H9 (cell line): ENCODE data around the gene LRP5. TPM values are rescaled to one million over a fixed set of nuclear protein-coding genes. Genes with fewer than 3 reads are reported as not detected.

ENCODE experiments used
- DNase-seq: peaks from one replicate; pipeline ENCODE4 v3.0.0-alpha.2; 2017
- H2AFZ ChIP-seq: one replicate; pipeline ENCODE4 v1.6.1; 2013; ENCODE audit warnings: mild to moderate bottlenecking, low read length, control low read depth, moderate library complexity
- H2AK5ac ChIP-seq: 2 replicates; pipeline ENCODE4 v1.6.1; 2013; ENCODE audit warnings: low read length, control low read depth, mixed read lengths; ENCODE audit not compliant: insufficient read length
- H2BK120ac ChIP-seq: one replicate; pipeline ENCODE4 v1.6.1; 2013; ENCODE audit warnings: low read depth, mild to moderate bottlenecking, low read length, control low read depth, inconsistent platforms; ENCODE audit not compliant: poor library complexity, severe bottlenecking
- H2BK12ac ChIP-seq: 2 replicates; pipeline ENCODE4 v1.6.1; 2013; ENCODE audit warnings: low read length, control low read depth, mixed read lengths, low read depth; ENCODE audit not compliant: insufficient read length
- H2BK15ac ChIP-seq: 2 replicates; pipeline ENCODE4 v1.6.1; 2013; ENCODE audit warnings: low read depth, low read length, control low read depth
- H2BK20ac ChIP-seq: one replicate; pipeline ENCODE4 v1.6.1; 2013; ENCODE audit warnings: low read depth, mild to moderate bottlenecking, low read length, control low read depth, inconsistent platforms; ENCODE audit not compliant: poor library complexity, severe bottlenecking
- H2BK5ac ChIP-seq: 2 replicates; pipeline ENCODE4 v1.6.1; 2013; ENCODE audit warnings: low read length, control low read depth, mixed read lengths; ENCODE audit not compliant: insufficient read length
- H3K14ac ChIP-seq: 2 replicates; pipeline ENCODE4 v1.6.1; 2013; ENCODE audit warnings: low read length, control low read depth; ENCODE audit not compliant: insufficient read depth
- H3K18ac ChIP-seq: 2 replicates; pipeline ENCODE4 v1.6.1; 2013; ENCODE audit warnings: low read depth, mild to moderate bottlenecking, mixed read lengths, low read length, control low read depth; ENCODE audit not compliant: insufficient read length
- H3K23ac ChIP-seq: 2 replicates; pipeline ENCODE4 v1.6.1; 2013; ENCODE audit warnings: low read length, control low read depth, mixed read lengths, low read depth; ENCODE audit not compliant: insufficient read length
- H3K23me2 ChIP-seq: 2 replicates; pipeline ENCODE4 v1.6.1; 2013; ENCODE audit warnings: low read depth, mild to moderate bottlenecking, mixed read lengths, low read length, control low read depth; ENCODE audit not compliant: insufficient read length, poor library complexity, severe bottlenecking
- H3K27ac ChIP-seq: 2 replicates; pipeline ENCODE4 v1.5.1; 2013; ENCODE audit warnings: low read length, control low read depth, mixed read lengths, low read depth; ENCODE audit not compliant: insufficient read length
- H3K27me3 ChIP-seq: 2 replicates; pipeline ENCODE4 v1.6.1; 2013; ENCODE audit warnings: low read length, control low read depth, inconsistent platforms; ENCODE audit not compliant: insufficient read depth
- H3K4ac ChIP-seq: 2 replicates; pipeline ENCODE4 v1.6.1; 2013; ENCODE audit warnings: low read depth, mild to moderate bottlenecking, control low read depth, inconsistent platforms, low read length, moderate library complexity
- H3K4me1 ChIP-seq: 2 replicates; pipeline ENCODE4 v1.6.1; 2013; ENCODE audit warnings: low read length, control low read depth, inconsistent platforms; ENCODE audit not compliant: insufficient read depth
- H3K4me2 ChIP-seq: 2 replicates; pipeline ENCODE4 v1.6.1; 2013; ENCODE audit warnings: low read length, control low read depth, mixed read lengths; ENCODE audit not compliant: insufficient read length, insufficient read depth
- H3K56ac ChIP-seq: 2 replicates; pipeline ENCODE4 v1.6.1; 2013; ENCODE audit warnings: low read depth, mild to moderate bottlenecking, mixed read lengths, low read length, control low read depth; ENCODE audit not compliant: insufficient read length
- H3K79me1 ChIP-seq: 2 replicates; pipeline ENCODE4 v1.6.1; 2013; ENCODE audit warnings: low read depth, mild to moderate bottlenecking, moderate library complexity, low read length, control low read depth, inconsistent platforms; ENCODE audit not compliant: insufficient read depth, poor library complexity, severe bottlenecking
- H3K79me2 ChIP-seq: 2 replicates; pipeline ENCODE4 v1.6.1; 2013; ENCODE audit warnings: low read length, control low read depth, inconsistent platforms; ENCODE audit not compliant: insufficient read depth
- H3K9ac ChIP-seq: 2 replicates; pipeline ENCODE4 v1.6.1; 2013; ENCODE audit warnings: low read length, control low read depth, mixed read lengths; ENCODE audit not compliant: insufficient read length; ENCODE audit errors: extremely low read depth
- H3K9me3 ChIP-seq: one replicate; pipeline ENCODE4 v1.6.1; 2013; ENCODE audit warnings: low read depth, low read length, inconsistent platforms; ENCODE audit not compliant: control insufficient read depth
- H3T11ph ChIP-seq: one replicate; pipeline ENCODE4 v1.6.1; 2013; ENCODE audit warnings: mild to moderate bottlenecking, low read length, control low read depth, inconsistent platforms
- H4K20me1 ChIP-seq: one replicate; pipeline ENCODE4 v1.6.1; 2013; ENCODE audit not compliant: control insufficient read depth, insufficient read length, insufficient read depth
- H4K5ac ChIP-seq: 2 replicates; pipeline ENCODE4 v1.6.1; 2013; ENCODE audit warnings: low read depth, mild to moderate bottlenecking, mixed read lengths, low read length, control low read depth; ENCODE audit not compliant: insufficient read length
- H4K8ac ChIP-seq: replicated peaks from 2 replicates; pipeline ENCODE4 v1.6.1; 2013; ENCODE audit warnings: low read length, control low read depth, mixed read lengths, low read depth; ENCODE audit not compliant: insufficient read length
- H4K91ac ChIP-seq: 2 replicates; pipeline ENCODE4 v1.6.1; 2013; ENCODE audit warnings: low read depth, mild to moderate bottlenecking, moderate library complexity, mixed read lengths, low read length, control low read depth; ENCODE audit not compliant: insufficient read length
- H3K27ac Mint-ChIP-seq, 3 experiments: 2 replicates in 2 of 3; 3 replicates in 1 of 3; pipeline ENCODE4 v1.8.0; 2020 to 2021; ENCODE audit warnings: mixed read lengths in 3 of 3, mild to moderate bottlenecking in 1 of 3, moderate library complexity in 1 of 3
- H3K27me3 Mint-ChIP-seq: 2 replicates; pipeline ENCODE4 v1.8.0; 2021; ENCODE audit warnings: low read depth, mild to moderate bottlenecking, moderate library complexity, mixed read lengths
- H3K36me3 Mint-ChIP-seq, 3 experiments: 2 replicates in 2 of 3; 3 replicates in 1 of 3; pipeline ENCODE4 v1.8.0; 2020 to 2021; ENCODE audit warnings: low read depth in 3 of 3, mixed read lengths in 3 of 3; ENCODE audit not compliant: insufficient read depth in 1 of 3
- H3K4me1 Mint-ChIP-seq, 2 experiments: 2 replicates each; pipeline ENCODE4 v1.8.0; 2020; ENCODE audit warnings: mixed read lengths in 2 of 2
- H3K4me3 Mint-ChIP-seq, 2 experiments: 2 replicates in 1 of 2; 3 replicates in 1 of 2; pipeline ENCODE4 v1.8.0; 2020 to 2021; ENCODE audit warnings: mild to moderate bottlenecking in 2 of 2, mixed read lengths in 2 of 2, moderate library complexity in 1 of 2
- H3K9me3 Mint-ChIP-seq, 2 experiments: 2 replicates in 1 of 2; 3 replicates in 1 of 2; pipeline ENCODE4 v1.8.0; 2020; ENCODE audit warnings: mild to moderate bottlenecking in 2 of 2, mixed read lengths in 2 of 2, moderate library complexity in 1 of 2
- CTCF ChIP-seq: fragments of 200-600 bp; sonication (generic); conservative IDR thresholded peaks from 3 replicates; pipeline ENCODE4 v1.8.0; 2021; ENCODE audit warnings: antibody characterized with exemption, mild to moderate bottlenecking
- WGBS: extraction: QIAGEN DNeasy Blood & Tissue Kit; methylation state at CpG from one replicate; pipeline ENCODE4 v1.1.7; 2013; ENCODE audit warnings: missing lambda C conversion rate, low lambda C conversion rate, mixed read lengths; ENCODE audit not compliant: insufficient read length; ENCODE audit errors: extremely low coverage; 5-methylcytosine and 5-hydroxymethylcytosine counted together
- total RNA-seq: library from RNA; stranded (reverse); gene quantifications from 2 replicates; pipeline ENCODE4 v1.2.1, GENCODE V29; 2021

The LRP5 gene
- total RNA-seq, 1 experiment from 2014 or later: 38.4 TPM

DNA sequence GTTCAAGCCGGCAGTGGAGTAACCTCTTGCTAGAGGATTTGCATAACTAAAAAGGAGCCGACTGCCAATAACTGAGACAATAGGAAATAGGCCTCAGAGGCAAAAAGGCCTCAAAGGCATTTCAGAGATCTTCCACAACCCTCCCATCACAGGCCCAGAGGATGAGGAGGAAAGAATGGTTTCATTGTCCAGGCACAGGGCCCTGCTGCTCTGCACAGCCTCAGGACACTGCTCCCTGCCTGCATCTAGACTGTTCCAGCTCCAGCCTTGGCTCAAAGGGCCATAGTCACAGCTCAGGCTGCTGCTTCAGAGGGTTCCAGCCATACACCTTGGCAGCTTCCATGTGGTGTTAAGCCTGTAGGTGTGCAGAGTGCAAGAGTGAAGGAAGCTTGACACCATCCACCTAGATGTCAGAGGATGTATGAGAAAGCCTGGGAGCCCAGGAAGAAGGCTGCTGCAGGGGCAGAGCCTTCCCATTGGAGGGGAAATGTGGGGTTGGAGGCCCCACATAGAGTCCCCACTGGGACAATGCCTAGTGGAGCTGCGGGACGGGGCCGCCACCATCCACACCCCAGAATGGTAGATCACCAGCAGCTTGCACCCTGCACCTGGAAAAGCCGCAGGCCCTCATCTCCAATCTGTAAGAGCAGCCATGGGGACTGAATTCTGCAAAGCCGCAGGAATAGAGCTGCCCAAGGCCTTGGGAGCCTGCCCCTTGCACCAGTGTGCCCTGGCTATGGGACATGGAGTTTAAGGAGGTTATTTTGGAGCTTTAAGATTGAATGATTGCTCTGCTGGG, 8.2 kb upstream of the LRP5 start:
- Histone ChIP-seq H2BK15ac (no peak overlapping the region), H3K9me3 (peaks cover 5% of the 10 kb centered on the region), H3K79me2 (no peaks in the 10 kb centered on the region), H2BK20ac (no peak overlapping the region), H3K4me1 (no peaks in the 10 kb centered on the region), H3K23ac (no peak overlapping the region), H2BK120ac (no peak overlapping the region), H3K18ac (no peak overlapping the region), H4K91ac (no peak overlapping the region), H3K79me1 (no peaks in the 10 kb centered on the region), H3K4me2 (no peak overlapping the region), H4K8ac (no peak overlapping the region), H3K56ac (no peak overlapping the region), H2BK12ac (no peak overlapping the region), H3K27me3 (no peaks in the 10 kb centered on the region), H3K27ac (no peak overlapping the region), H2AK5ac (no peak overlapping the region), H3K23me2 (no peaks in the 10 kb centered on the region), H3K14ac (no peak overlapping the region), H2BK5ac (no peak overlapping the region), H3K4ac (no peak overlapping the region), H3T11ph (no peak overlapping the region), H2AFZ (no peak overlapping the region), H3K9ac (no peak overlapping the region), H4K5ac (no peak overlapping the region), H4K20me1 (no peaks in the 10 kb centered on the region)
- Mint-ChIP-seq H3K36me3 (peaks cover 10 to 21% (median 14%) of the 10 kb centered on the region in 3 experiments), H3K27ac (no peak overlapping the region), H3K9me3 (peaks cover 21 to 26% of the 10 kb centered on the region in 2 experiments), H3K4me1 (no peaks in the 10 kb centered on the region), H3K4me3 (no peak overlapping the region), H3K27me3 (peaks cover 5% of the 10 kb centered on the region)
- TF ChIP-seq CTCF: no peak
- DNase-seq: no peak
- no CpG with 5 or more reads among the region's 7 CpGs for WGBS
